Fibroblast of gingiva (primary cell): Measurements from ENCODE around the gene STOX2.
"Not testable (repeated sequence)": the region's sequence is repeated elsewhere in the genome, so short reads cannot be mapped to it uniquely, and the experiment has no call there.

Experiments
- DNase-seq: peaks from one replicate; pipeline ENCODE4 v3.0.0-alpha.2; 2011; ENCODE audit warnings: low read depth

STOX2 gene

GRCh38 chr4:183935355-183936005 is 30.4 kb downstream of the STOX2 start:
- no peak for DNase-seq

- DNase-seq: no peak
Observed at GRCh38 chr4:183936047-183936446, 30.9 kb downstream of the STOX2 start.

- DNase-seq: no peak
Observed at GRCh38 chr4:183936574-183937345, 31.7 kb downstream of the STOX2 start.

- no peak for DNase-seq
Observed at GRCh38 chr4:183940864-183941263, 35.8 kb downstream of the STOX2 start.

GRCh38 chr4:183941964-183942363 is 36.9 kb downstream of the STOX2 start:
- no peak for DNase-seq

- no peak for DNase-seq
Observed at GRCh38 chr4:183945741-183946140, 40.6 kb downstream of the STOX2 start.

GRCh38 chr4:183950536-183950935 is 45.4 kb downstream of the STOX2 start:
- no peak for DNase-seq

- DNase-seq: not testable (repeated sequence)
Observed at GRCh38 chr4:183952652-183953051, 47.5 kb downstream of the STOX2 start.

- DNase-seq: no peak
Observed at GRCh38 chr4:183959319-183960045, 54.4 kb downstream of the STOX2 start.

GRCh38 chr4:183960046-183960420 is 54.9 kb downstream of the STOX2 start:
- DNase-seq: no peak

- no peak for DNase-seq
Observed at GRCh38 chr4:183960962-183961541, 55.9 kb downstream of the STOX2 start.

GRCh38 chr4:183961795-183962194 is 56.7 kb downstream of the STOX2 start:
- DNase-seq: no peak

- no peak for DNase-seq
Observed at GRCh38 chr4:183962419-183962818, 57.3 kb downstream of the STOX2 start.

- no peak for DNase-seq
Observed at GRCh38 chr4:183966371-183966770, 61.3 kb downstream of the STOX2 start.

GRCh38 chr4:183967266-183967665 is 62.2 kb downstream of the STOX2 start:
- no peak for DNase-seq

GRCh38 chr4:183968502-183968901 is 63.4 kb downstream of the STOX2 start:
- no peak for DNase-seq

- no peak for DNase-seq
Observed at GRCh38 chr4:183968931-183969330, 63.8 kb downstream of the STOX2 start.

- no peak for DNase-seq
Observed at GRCh38 chr4:183969596-183969995, 64.5 kb downstream of the STOX2 start.

GRCh38 chr4:183971929-183972490 is 66.9 kb downstream of the STOX2 start:
- no peak for DNase-seq

GRCh38 chr4:183977707-183978106 is 72.6 kb downstream of the STOX2 start:
- no peak for DNase-seq

GRCh38 chr4:183984566-183984965 is 79.5 kb downstream of the STOX2 start:
- no peak for DNase-seq

- DNase-seq: no peak
Observed at GRCh38 chr4:183985786-183986185, 80.7 kb downstream of the STOX2 start.
